Hepatocyte (in vitro differentiated cells): ENCODE data around the gene IDH1.

ENCODE experiments used
- CTCF ChIP-seq: fragments of 200-600 bp; sonication (generic); IDR thresholded peaks from 2 replicates; pipeline ENCODE4 v1.5.1; 2016; ENCODE audit warnings: antibody characterized with exemption, mild to moderate bottlenecking; ENCODE audit not compliant: poor library complexity
- EZH2phosphoT487 ChIP-seq: fragments of 200-600 bp; sonication (generic); IDR thresholded peaks from one replicate; pipeline ENCODE4 v1.6.1; 2018; ENCODE audit warnings: antibody characterized with exemption, mild to moderate bottlenecking, low read depth, moderate library complexity; ENCODE audit not compliant: unreplicated experiment, severe bottlenecking

- no peak for TF ChIP-seq CTCF
- TF ChIP-seq EZH2phosphoT487: no peak
Measured at GRCh38 chr2:208234786-208235185, 20.1 kb downstream of the IDH1 start.
